ENCODE results near the gene CGREF1. TPM values are rescaled to one million over a fixed set of nuclear protein-coding genes. Genes with fewer than 3 reads are reported as not detected.

CGREF1 gene
- total RNA-seq, 1 donor from 2014 or later, result 2.3 TPM

DNA sequence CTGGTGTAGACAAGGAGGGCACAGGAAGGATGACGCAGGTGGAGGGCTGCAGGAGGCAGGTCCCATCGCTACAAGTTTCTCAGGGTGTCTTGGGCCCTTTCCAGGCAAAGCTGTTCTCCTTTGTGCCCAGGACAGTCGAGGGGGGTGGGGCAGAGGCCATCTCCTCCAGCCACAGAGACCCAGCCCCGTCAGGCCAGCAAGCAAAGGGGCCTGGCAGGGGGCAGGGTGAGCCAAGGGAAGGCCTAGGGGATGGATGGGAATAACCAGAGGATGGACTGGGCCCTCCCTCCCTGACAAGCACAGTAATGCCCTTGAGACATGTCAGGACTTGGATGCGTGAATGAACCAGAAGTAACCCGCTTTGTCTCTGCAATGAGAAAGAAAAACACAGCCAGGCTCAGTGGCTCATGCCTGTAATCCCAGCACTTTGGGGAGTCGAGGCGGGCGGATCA is 36.2 kb upstream of the CGREF1 start:
- TF ChIP-seq, protein P1, sequence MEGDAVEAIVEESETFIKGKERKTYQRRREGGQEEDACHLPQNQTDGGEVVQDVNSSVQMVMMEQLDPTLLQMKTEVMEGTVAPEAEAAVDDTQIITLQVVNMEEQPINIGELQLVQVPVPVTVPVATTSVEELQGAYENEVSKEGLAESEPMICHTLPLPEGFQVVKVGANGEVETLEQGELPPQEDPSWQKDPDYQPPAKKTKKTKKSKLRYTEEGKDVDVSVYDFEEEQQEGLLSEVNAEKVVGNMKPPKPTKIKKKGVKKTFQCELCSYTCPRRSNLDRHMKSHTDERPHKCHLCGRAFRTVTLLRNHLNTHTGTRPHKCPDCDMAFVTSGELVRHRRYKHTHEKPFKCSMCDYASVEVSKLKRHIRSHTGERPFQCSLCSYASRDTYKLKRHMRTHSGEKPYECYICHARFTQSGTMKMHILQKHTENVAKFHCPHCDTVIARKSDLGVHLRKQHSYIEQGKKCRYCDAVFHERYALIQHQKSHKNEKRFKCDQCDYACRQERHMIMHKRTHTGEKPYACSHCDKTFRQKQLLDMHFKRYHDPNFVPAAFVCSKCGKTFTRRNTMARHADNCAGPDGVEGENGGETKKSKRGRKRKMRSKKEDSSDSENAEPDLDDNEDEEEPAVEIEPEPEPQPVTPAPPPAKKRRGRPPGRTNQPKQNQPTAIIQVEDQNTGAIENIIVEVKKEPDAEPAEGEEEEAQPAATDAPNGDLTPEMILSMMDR (conservative IDR thresholded peaks at IDR 0.05; ENCODE audit: low read depth, low read length), result no peak
- H3K4me3 ChIP-seq (ENCODE audit: low read depth, low read length), result no peak overlapping the region
- DNase-seq (ENCODE audit: low read depth), result no peak

- no peak for DNase-seq (ENCODE audit: low read depth)
- TF ChIP-seq, protein P1 (conservative IDR thresholded peaks at IDR 0.05; ENCODE audit: low read depth, low read length), result no peak
- H3K4me3 ChIP-seq (ENCODE audit: low read depth, low read length), result no peak overlapping the region
Measured at GRCh38 chr2:27154488-27154887, 35.6 kb upstream of the CGREF1 start.

- TF ChIP-seq, protein P1 (conservative IDR thresholded peaks at IDR 0.05; ENCODE audit: low read depth, low read length), result no peak
- no peak for DNase-seq (ENCODE audit: low read depth)
- H3K4me3 ChIP-seq (ENCODE audit: low read depth, low read length), result no peak overlapping the region
Measured at GRCh38 chr2:27152796-27153464, 34.0 kb upstream of the CGREF1 start.

DNA sequence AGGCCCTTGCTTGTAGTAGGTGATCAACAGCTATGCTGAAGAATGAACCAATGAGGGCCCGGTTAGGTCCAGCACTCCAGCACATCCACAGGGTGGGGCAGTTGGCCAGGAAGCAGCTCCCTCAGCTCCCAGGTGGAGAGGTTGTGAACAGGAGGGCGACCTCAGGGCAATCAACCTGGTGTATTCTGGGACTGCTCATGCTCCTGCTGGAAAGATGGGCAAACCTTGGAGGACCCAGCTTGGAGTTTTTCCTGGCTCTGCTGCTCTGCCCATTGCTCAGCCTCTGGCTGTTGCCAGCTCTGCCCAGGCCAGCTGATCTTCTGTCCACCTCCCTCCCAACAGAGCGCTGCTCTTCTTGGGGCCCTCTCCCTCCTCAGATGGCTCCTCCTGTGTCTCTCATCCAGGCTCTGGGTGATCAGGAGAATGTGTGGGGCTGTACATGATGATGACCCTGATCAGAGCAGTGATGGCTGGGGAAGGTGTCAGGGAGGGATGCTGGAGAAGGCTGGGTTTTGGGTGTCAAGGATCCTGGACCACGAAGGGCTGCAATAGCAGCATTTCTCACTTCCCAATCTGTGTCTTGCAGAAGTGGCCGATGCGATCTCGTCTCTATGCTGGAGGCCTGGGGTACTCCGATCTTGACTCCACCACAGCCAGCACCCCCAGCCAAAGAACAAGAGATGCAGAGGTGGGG is 33.3 kb upstream of the CGREF1 start:
- TF ChIP-seq, protein P1 (conservative IDR thresholded peaks at IDR 0.05; ENCODE audit: low read depth, low read length), result no peak
- no peak for DNase-seq (ENCODE audit: low read depth)
- H3K4me3 ChIP-seq (ENCODE audit: low read depth, low read length), result no peak overlapping the region

DNA sequence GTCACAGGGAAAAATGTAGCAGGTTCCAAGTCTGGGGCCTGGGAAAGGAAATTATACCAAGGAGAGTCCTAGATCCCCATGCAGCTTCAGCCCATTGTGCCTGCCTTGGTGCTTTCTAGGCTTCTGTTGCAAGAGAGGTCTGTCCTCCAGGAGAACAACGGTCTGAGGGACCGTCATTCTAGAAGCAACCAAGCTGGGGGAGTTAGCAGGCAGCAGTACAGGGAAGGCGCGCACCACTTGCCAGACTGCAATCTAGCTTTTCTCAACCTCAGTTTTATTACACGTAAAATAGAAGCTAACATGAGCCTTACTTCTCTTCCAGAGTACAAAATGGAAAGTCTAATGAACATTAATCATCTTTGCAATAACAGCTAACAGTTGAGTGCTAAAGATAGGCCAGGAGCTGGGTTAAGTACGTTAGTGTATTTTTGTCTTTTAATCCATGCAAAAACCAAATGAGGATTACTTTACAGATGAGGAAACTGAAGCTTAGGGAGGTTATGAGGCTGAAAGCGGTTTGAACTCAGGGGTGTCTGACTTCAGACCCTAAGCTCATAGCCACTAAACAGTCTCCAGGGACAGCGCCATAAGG is 31.8 kb upstream of the CGREF1 start:
- TF ChIP-seq, protein P1 (conservative IDR thresholded peaks at IDR 0.05; ENCODE audit: low read depth, low read length), result no peak
- DNase-seq (ENCODE audit: low read depth), result no peak
- H3K4me3 ChIP-seq (ENCODE audit: low read depth, low read length), result no peak overlapping the region

GRCh38 chr2:27149570-27150405 is 30.9 kb upstream of the CGREF1 start:
- H3K4me3 ChIP-seq (ENCODE audit: low read depth, low read length), result no peak overlapping the region
- DNase-seq (ENCODE audit: low read depth), result no peak
- TF ChIP-seq, protein P1 (conservative IDR thresholded peaks at IDR 0.05; ENCODE audit: low read depth, low read length), result no peak
